Natural killer cell treated with Interleukin-12 subunit alpha and Interleukin-12 subunit beta and Interleukin-15 and Interleukin-18, amount 100 ng/mL, for 72 hours (primary cell): ENCODE results near the gene DNAJC3. TPM values are rescaled to one million over a fixed set of nuclear protein-coding genes. Genes with fewer than 3 reads are reported as not detected.
A peak's percentile ranks its signal among the peaks of the same experiment; 100 is the strongest.
"Not testable (repeated sequence)": the region's sequence is repeated elsewhere in the genome, so short reads cannot be mapped to it uniquely, and the experiment has no call there.

Experiments
- ATAC-seq, 2 donors: fragments of 150-1000 bp; cut with Tn5 transposase in 1 of 2; sonication (Bioruptor Pico), chemical (Tn5 transposase) in 1 of 2; 2 replicates each; pipeline ENCODE4 v1.10.0; 2021
- DNase-seq: peaks from one replicate; pipeline ENCODE4 v3.0.0; 2022; ENCODE audit warnings: low spot score
- H3K27ac Mint-ChIP-seq, 2 donors: 1 replicate in 1 of 2; 2 replicates in 1 of 2; pipeline ENCODE4 v1.8.0; 2022; ENCODE audit warnings: mixed read lengths in 2 of 2, mild to moderate bottlenecking in 1 of 2, moderate library complexity in 1 of 2
- H3K27me3 Mint-ChIP-seq, 2 donors: 1 replicate in 1 of 2; 2 replicates in 1 of 2; pipeline ENCODE4 v1.8.0; 2022; ENCODE audit warnings: mixed read lengths in 2 of 2
- H3K36me3 Mint-ChIP-seq: one replicate; pipeline ENCODE4 v1.8.0; 2022; ENCODE audit warnings: mixed read lengths
- H3K4me1 Mint-ChIP-seq, 2 donors: 1 replicate in 1 of 2; 2 replicates in 1 of 2; pipeline ENCODE4 v1.8.0; 2022; ENCODE audit warnings: low read depth in 2 of 2, mixed read lengths in 2 of 2, mild to moderate bottlenecking in 1 of 2
- H3K4me3 Mint-ChIP-seq: one replicate; pipeline ENCODE4 v1.8.0; 2022; ENCODE audit warnings: mixed read lengths
- H3K9me3 Mint-ChIP-seq: 2 replicates; pipeline ENCODE4 v1.8.0; 2022; ENCODE audit warnings: mixed read lengths
- total RNA-seq, 2 donors: library from RNA; stranded (reverse); gene quantifications; one replicate each; pipeline ENCODE4 v1.2.3, GENCODE V29; 2022

DNAJC3 gene
- total RNA-seq, 2 donors from 2014 or later: 35.0 to 55.3 TPM

DNA sequence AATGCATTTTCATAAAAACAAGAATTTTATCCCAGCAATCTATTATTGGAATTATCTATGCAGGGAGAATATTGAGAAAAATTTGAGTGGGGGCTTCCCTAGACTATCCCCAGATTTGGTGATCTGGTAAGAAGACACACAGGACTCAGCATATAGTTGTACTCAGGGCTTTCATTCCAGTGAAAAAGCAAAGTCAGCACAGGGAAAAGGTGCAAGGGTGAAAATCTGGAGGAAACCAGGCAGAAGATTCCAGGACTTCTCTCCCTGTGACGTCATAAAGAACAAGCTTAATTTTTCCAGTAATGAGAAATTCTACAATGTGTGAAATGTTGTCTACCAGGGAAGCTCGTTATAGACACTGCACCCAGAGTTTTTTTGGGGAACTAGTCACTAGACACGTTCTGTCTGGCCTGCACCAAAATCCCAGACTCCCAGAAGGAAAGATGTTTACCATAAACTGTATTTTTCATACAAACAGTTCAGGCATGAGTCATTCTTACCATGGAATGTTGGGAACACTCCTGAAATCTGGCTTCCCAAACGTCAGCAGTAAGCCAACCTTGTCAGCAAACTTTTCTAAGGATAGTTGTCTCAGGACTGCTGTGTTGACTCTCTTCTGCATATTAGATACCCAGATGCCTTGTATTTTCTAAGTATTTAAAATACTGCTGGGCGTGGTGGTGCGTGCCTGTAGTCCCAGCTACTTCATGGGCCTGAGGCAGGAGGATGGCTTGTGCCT lies 107.4 kb downstream of the DNAJC3 start:
- Mint-ChIP-seq H3K4me1 (peaks cover 7 to 10% of the 10 kb centered on the region in 2 donors), H3K9me3 (no peaks in the 10 kb centered on the region), H3K36me3 (peaks cover 21% of the 10 kb centered on the region), H3K27ac (no peak overlapping the region), H3K4me3 (no peak overlapping the region), H3K27me3 (no peaks in the 10 kb centered on the region)
- DNase-seq (no peak), ATAC-seq (no peak)

DNA sequence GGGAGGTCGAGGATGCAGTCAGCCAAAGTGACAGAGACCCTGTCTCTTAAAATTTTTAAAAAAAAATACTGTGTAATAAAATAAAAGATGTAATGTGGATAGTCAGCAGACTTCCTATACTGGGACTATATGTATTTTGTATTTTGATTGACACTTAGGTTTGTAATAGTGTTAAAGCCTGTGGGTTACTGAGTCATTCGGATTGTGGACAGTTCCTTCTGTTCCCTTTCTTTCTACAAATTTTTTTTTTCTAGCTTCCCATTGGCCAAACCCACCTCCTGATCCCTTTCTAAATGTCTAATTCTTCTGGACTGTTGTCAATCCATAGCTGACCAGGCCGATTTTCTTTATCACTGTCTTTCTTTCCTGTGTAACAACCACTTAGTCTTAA lies 108.0 kb downstream of the DNAJC3 start:
- no peak overlapping the region for H3K4me3 Mint-ChIP-seq
- H3K9me3 Mint-ChIP-seq: no peaks in the 10 kb centered on the region
- peaks cover 9 to 12% of the 10 kb centered on the region in 2 donors for H3K4me1 Mint-ChIP-seq
- no peaks in the 10 kb centered on the region for H3K27me3 Mint-ChIP-seq
- DNase-seq (no peak), ATAC-seq (no peak)
- H3K27ac Mint-ChIP-seq: no peak overlapping the region
- H3K36me3 Mint-ChIP-seq: peaks cover 25% of the 10 kb centered on the region

DNA sequence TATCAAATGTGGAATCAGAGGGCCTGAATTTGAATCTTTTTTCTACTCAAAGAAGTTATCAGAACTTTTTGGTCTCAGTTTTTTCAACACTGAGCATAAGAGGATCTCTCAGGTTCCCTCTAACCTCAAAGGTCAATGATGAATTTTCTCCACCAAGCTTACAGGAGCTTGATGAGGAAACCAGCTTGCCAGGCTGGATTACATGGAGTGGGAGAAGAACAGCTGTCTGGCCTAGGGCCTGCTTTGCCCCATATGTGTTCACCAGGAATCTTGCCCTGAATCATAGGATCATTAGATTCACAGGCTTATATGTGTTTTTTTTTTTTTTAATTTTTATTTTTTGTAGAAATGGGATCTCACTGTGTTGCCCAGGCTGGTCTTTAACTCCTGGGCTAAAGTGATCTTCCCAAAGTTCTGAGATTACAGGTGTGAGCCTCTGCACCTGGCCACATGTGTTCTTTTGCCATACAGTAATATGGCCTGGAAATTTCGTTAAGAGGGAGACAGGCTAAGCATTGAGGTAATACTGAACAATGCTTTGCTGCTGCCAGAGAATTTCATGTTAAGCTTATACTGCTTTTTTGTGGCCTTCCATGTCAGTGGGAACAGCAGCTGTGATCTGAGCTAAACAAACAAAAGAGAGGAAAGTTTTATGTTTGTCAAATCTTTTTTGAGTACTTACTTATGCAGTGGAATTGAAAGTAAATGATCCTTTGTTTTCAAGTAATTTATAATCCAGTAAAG lies 110.6 kb downstream of the DNAJC3 start:
- no peak for DNase-seq
- Mint-ChIP-seq H3K36me3 (peaks cover 30% of the 10 kb centered on the region), H3K4me3 (no peak overlapping the region), H3K27me3 (no peaks in the 10 kb centered on the region), H3K9me3 (no peaks in the 10 kb centered on the region), H3K27ac (no peak overlapping the region), H3K4me1 (peaks cover 14 to 15% of the 10 kb centered on the region in 2 donors)
- ATAC-seq: no peak

DNA sequence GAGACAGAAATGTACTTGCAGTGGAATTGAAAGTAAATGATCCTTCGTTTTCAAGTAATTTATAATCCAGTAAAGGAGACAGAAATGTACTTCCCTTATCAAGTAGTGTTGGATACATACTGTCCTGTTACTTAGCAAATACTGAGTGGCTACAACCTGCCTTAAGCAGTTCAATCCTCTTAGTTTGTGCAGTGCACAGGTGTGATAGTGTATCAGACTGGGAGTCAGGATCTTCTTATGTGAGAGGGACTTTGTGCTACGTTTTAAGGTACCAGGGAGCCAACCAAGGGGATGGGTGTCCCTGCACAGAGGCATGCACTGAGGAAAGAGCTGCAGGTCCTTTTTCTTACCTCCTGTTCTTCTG lies 111.1 kb downstream of the DNAJC3 start:
- H3K9me3 Mint-ChIP-seq: no peaks in the 10 kb centered on the region
- peak in 1 of 2 donors; percentile 13 for ATAC-seq
- peaks cover 8 to 12% of the 10 kb centered on the region in 2 donors for H3K4me1 Mint-ChIP-seq
- H3K27me3 Mint-ChIP-seq: no peaks in the 10 kb centered on the region
- no peak for DNase-seq
- H3K36me3 Mint-ChIP-seq: peaks cover 34% of the 10 kb centered on the region
- no peak overlapping the region for H3K4me3 Mint-ChIP-seq
- H3K27ac Mint-ChIP-seq: no peak overlapping the region

- DNase-seq, H3K4me3 Mint-ChIP-seq, ATAC-seq, H3K9me3 Mint-ChIP-seq, H3K27me3 Mint-ChIP-seq, H3K27ac Mint-ChIP-seq: not testable (repeated sequence)
- peaks cover 7 to 12% of the 10 kb centered on the region in 2 donors for H3K4me1 Mint-ChIP-seq
- H3K36me3 Mint-ChIP-seq: peaks cover 42% of the 10 kb centered on the region
Measured at GRCh38 chr13:95789315-95789714, 112.4 kb downstream of the DNAJC3 start.

GRCh38 chr13:95791084-95791722 lies 114.3 kb downstream of the DNAJC3 start:
- peaks cover 7 to 10% of the 10 kb centered on the region in 2 donors for H3K4me1 Mint-ChIP-seq
- H3K4me3 Mint-ChIP-seq: no peak overlapping the region
- no peaks in the 10 kb centered on the region for H3K27me3 Mint-ChIP-seq
- DNase-seq: no peak
- H3K36me3 Mint-ChIP-seq: peaks cover 40% of the 10 kb centered on the region
- H3K9me3 Mint-ChIP-seq: no peaks in the 10 kb centered on the region
- peak in 1 of 2 donors; percentile 61 for ATAC-seq
- no peak overlapping the region for H3K27ac Mint-ChIP-seq

DNA sequence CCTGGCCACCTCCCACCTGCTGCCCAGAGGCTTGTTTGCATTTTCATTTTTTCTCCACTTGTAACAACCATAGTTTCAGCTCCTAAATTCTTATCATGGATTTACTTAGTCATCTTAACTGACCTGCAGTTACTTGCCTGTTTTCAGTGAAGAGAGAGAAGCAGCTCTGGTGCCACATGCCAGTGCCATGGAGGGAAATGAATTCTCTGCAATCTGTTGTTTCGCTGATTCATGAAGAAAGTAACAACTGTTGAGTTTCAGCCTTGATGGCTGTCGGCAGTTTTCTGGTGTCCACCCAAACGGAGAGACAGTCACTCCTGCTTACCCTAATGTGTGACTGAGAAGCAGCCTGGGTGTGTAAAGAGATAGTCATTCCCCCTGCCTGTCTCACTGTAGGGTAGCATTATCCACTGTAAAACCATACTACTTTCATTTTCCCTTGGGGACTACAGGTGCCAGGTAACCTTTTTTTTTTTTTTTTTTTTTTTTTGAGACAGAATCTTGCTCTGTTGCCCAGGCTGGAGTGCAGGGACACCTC lies 116.1 kb downstream of the DNAJC3 start:
- Mint-ChIP-seq H3K4me1 (peaks cover 7 to 10% of the 10 kb centered on the region in 2 donors), H3K4me3 (no peak overlapping the region), H3K36me3 (peaks cover 34% of the 10 kb centered on the region), H3K27ac (no peak overlapping the region), H3K27me3 (no peaks in the 10 kb centered on the region), H3K9me3 (no peaks in the 10 kb centered on the region)
- peak in 1 of 2 donors; percentile 43 for ATAC-seq
- no peak for DNase-seq

GRCh38 chr13:95793781-95794180 lies 116.8 kb downstream of the DNAJC3 start:
- ATAC-seq (no peak), DNase-seq (no peak)
- no peaks in the 10 kb centered on the region for H3K9me3 Mint-ChIP-seq
- no peak overlapping the region for H3K27ac Mint-ChIP-seq
- H3K27me3 Mint-ChIP-seq: no peaks in the 10 kb centered on the region
- no peak overlapping the region for H3K4me3 Mint-ChIP-seq
- H3K36me3 Mint-ChIP-seq: peaks cover 28% of the 10 kb centered on the region
- peaks cover 7 to 10% of the 10 kb centered on the region in 2 donors for H3K4me1 Mint-ChIP-seq

- Mint-ChIP-seq H3K36me3 (peaks cover 14% of the 10 kb centered on the region), H3K9me3 (no peaks in the 10 kb centered on the region), H3K4me3 (no peak overlapping the region), H3K27me3 (no peaks in the 10 kb centered on the region), H3K4me1 (no peaks in the 10 kb centered on the region), H3K27ac (no peak overlapping the region)
- ATAC-seq: no peak
- no peak for DNase-seq
Measured at GRCh38 chr13:95797016-95797415, 120.1 kb downstream of the DNAJC3 start.

GRCh38 chr13:95800436-95800835 lies 123.5 kb downstream of the DNAJC3 start:
- Mint-ChIP-seq H3K36me3 (no peaks in the 10 kb centered on the region), H3K27ac (no peak overlapping the region), H3K4me3 (no peak overlapping the region), H3K27me3 (peaks cover 4 to 9% of the 10 kb centered on the region in 2 donors), H3K4me1 (no peaks in the 10 kb centered on the region), H3K9me3 (no peaks in the 10 kb centered on the region)
- ATAC-seq (no peak), DNase-seq (no peak)

DNA sequence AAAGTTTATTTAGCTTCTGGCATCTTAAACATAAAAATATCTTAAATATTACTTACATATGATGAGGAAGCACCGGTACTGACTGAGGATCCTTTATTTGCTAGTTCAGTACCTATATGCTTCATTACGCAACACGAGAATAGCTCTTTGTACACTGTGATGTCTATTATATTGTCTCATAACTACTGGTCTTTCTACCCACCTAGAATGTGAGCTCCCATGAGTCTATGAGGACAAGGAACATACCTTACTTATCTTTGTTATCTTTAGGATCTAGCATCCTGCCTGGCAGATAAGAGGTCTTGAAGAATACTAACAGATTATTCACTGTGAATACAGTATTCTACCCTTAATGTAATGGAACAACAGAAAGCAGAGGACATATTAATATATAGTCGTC lies 124.9 kb downstream of the DNAJC3 start:
- no peaks in the 10 kb centered on the region for H3K36me3 Mint-ChIP-seq
- DNase-seq (no peak), ATAC-seq (no peak)
- H3K27me3 Mint-ChIP-seq: peaks cover 7 to 20% of the 10 kb centered on the region in 2 donors
- H3K27ac Mint-ChIP-seq: no peak overlapping the region
- no peaks in the 10 kb centered on the region for H3K9me3 Mint-ChIP-seq
- no peak overlapping the region for H3K4me3 Mint-ChIP-seq
- no peaks in the 10 kb centered on the region for H3K4me1 Mint-ChIP-seq

DNA sequence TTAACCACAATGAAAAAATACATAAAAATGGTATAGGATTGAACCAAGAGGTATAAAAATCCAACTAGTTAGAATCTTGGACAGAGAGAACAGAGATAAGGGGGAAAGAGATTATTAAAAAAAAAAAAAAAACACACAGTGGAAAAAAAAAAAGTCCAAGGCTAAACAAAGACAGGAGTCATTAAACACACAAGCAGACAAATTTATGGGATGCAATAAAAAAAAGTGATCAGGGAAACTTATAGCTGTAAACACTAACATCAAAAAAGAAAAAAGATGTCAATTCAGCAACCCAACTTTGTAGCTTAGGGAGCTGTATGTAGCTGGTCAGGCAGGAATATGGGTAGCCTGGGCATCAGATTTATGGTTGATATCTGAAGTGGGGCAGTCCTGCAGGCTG lies 129.0 kb downstream of the DNAJC3 start:
- Mint-ChIP-seq H3K27me3 (peaks cover 11 to 46% of the 10 kb centered on the region in 2 donors), H3K36me3 (no peaks in the 10 kb centered on the region), H3K27ac (no peak overlapping the region), H3K4me3 (no peak overlapping the region), H3K9me3 (no peaks in the 10 kb centered on the region), H3K4me1 (no peaks in the 10 kb centered on the region)
- no peak for DNase-seq
- ATAC-seq: no peak

DNA sequence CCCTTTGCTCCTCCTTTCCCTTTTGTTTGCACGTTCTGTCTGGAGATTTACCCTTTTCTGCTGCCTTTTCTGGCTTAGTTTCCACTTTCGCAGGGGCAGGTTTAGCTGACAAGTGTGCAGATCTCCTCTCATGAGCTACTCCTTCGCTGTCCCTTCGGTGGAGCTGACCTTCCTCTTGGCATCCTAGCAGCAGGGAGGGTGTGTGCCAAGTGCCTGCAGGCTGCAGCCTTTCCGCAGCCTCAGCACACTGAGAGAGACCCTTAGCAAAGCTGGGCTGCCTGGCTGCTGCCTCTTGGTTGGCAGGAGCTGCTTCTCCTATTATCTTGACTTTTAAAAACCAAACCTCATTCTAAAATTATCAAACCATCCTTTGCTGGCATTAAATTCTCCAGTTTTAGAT lies 132.5 kb downstream of the DNAJC3 start:
- no peak for DNase-seq
- no peaks in the 10 kb centered on the region for H3K36me3 Mint-ChIP-seq
- H3K27ac Mint-ChIP-seq: no peak overlapping the region

DNA sequence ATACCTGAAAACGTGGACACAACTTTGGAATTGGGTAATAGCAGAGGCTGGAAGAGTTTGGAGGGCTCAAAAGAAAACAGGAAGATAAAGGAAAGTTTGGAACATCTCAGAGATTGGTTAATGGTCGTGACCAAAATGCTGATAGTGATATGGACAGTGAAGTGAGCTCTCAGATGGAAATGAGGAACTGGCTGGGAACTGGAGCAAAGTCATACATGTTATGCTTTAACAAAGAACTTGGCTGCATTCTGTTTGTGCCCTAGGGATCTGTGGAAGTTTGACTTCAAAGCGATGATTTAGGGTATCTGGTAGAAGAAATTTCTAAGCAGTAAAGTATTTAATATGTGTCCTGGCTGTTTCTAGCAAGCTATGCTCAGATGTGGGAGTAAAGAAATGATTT lies 136.2 kb downstream of the DNAJC3 start:
- H3K4me1 Mint-ChIP-seq: no peaks in the 10 kb centered on the region
- peaks cover 7% of the 10 kb centered on the region for H3K9me3 Mint-ChIP-seq
- H3K27me3 Mint-ChIP-seq: peaks cover 9 to 15% of the 10 kb centered on the region in 2 donors
- ATAC-seq (no peak), DNase-seq (no peak)
- H3K4me3 Mint-ChIP-seq: no peak overlapping the region
- no peak overlapping the region for H3K27ac Mint-ChIP-seq
- no peaks in the 10 kb centered on the region for H3K36me3 Mint-ChIP-seq

More for the DNA sequence above, 132.5 kb downstream of the DNAJC3 start:
- Mint-ChIP-seq H3K27me3 (peaks cover 16 to 37% of the 10 kb centered on the region in 2 donors), H3K4me1 (no peaks in the 10 kb centered on the region), H3K4me3 (no peak overlapping the region), H3K9me3 (peaks cover 7% of the 10 kb centered on the region)
- ATAC-seq: no peak
